GM21576 (cell line): ENCODE results near the gene PCDHGA10.
"Not testable (repeated sequence)": the region's sequence is repeated elsewhere in the genome, so short reads cannot be mapped to it uniquely, and the experiment has no call there.

Source experiments
- ATAC-seq: cut with Tn5 transposase; IDR thresholded peaks from one replicate; pipeline ENCODE4 v1.9.1; 2021; ENCODE audit warnings: mild to moderate bottlenecking, moderate library complexity; ENCODE audit not compliant: unreplicated experiment

The PCDHGA10 gene

GRCh38 chr5:141420855-141421488 is 8.2 kb downstream of the PCDHGA10 start, which contains the start of gene PCDHGA11:
Gene PCDHGA11 (plus strand): TSS chr5:141421051. CDS start chr5:141421228, 177 bp downstream.
- peak; percentile 43 for ATAC-seq

GRCh38 chr5:141421489-141421855 is 8.7 kb downstream of the PCDHGA10 start:
- ATAC-seq, result no peak

GRCh38 chr5:141422742-141423291 is 10.0 kb downstream of the PCDHGA10 start:
- no peak for ATAC-seq

GRCh38 chr5:141427783-141428426 is 15.1 kb downstream of the PCDHGA10 start:
- ATAC-seq, result no peak

- peak; percentile 83 for ATAC-seq
These were observed 17.7 kb downstream of the PCDHGA10 start, which contains the start of gene PCDHGA12 for GRCh38 chr5:141430332-141431113. Gene PCDHGA12 (plus strand): TSS chr5:141430507. CDS start chr5:141430760, 253 bp downstream.

- peak; percentile 44 for ATAC-seq
These were observed 18.5 kb downstream of the PCDHGA10 start for GRCh38 chr5:141431286-141431685.

GRCh38 chr5:141432308-141432707 is 19.5 kb downstream of the PCDHGA10 start:
- ATAC-seq, result not testable (repeated sequence)

GRCh38 chr5:141432726-141433125 is 19.9 kb downstream of the PCDHGA10 start:
- not testable (repeated sequence) for ATAC-seq

- ATAC-seq, result no peak
These were observed 21.2 kb downstream of the PCDHGA10 start for GRCh38 chr5:141434006-141434405.

GRCh38 chr5:141437221-141437620 is 24.4 kb downstream of the PCDHGA10 start:
- no peak for ATAC-seq

- no peak for ATAC-seq
These were observed 26.8 kb downstream of the PCDHGA10 start for GRCh38 chr5:141439411-141440141.

- no peak for ATAC-seq
These were observed 27.6 kb downstream of the PCDHGA10 start for GRCh38 chr5:141440341-141440740.

- ATAC-seq, result no peak
These were observed 28.9 kb downstream of the PCDHGA10 start for GRCh38 chr5:141441571-141442170.

GRCh38 chr5:141465351-141465750 is 52.6 kb downstream of the PCDHGA10 start:
- no peak for ATAC-seq
